OCI-M1 (cell line): ENCODE measurements around the gene PLA2G4E.

Source experiments
- DNase-seq: peaks from one replicate; lab custom pipeline; 2025; lab: John Stamatoyannopoulos, UW

Gene PLA2G4E

DNA sequence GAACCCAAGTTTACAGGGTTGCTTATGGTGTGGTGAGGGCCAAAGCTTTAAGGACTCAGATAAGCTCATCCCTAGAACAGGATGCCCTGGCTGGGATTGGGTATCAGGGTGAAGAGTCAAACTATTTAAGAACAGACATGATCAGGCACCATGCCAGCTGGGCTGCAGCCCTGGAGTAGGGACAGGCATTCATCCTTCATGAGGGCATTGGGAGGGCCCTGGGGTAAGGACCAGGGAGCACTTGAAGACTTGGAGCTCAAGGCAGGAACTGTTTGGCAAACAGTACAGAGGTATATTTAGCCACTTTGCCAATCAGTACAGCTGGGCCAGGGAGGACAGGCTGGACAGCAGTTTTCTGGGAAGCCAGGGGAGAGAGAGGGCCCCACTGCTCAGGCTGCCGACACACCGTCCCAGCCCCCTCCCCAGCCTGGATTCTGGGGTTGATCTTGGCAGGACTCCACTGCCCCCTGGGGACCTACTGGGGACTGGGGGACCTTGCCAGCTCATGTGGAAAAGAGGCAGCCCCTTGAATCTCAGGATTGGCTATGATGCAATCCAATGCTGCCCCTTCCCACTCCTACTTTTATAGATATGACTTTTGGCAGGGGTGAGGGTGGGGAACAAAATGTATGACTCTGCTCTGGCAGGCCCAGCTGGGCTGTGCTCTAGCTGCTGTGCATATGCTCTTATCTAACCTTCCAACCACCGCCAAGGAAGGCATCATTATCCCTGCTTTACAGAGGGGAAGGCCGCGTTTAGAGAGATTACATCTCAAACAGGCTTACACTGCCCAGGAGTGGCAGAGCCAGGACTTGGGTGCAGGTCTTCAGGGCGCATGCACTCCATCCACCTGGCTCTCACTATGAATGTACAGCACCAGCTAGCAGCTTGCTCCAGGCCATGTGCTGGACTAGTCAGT lies 2.3 kb downstream of the PLA2G4E start:
- peak; percentile 24 for DNase-seq

DNA sequence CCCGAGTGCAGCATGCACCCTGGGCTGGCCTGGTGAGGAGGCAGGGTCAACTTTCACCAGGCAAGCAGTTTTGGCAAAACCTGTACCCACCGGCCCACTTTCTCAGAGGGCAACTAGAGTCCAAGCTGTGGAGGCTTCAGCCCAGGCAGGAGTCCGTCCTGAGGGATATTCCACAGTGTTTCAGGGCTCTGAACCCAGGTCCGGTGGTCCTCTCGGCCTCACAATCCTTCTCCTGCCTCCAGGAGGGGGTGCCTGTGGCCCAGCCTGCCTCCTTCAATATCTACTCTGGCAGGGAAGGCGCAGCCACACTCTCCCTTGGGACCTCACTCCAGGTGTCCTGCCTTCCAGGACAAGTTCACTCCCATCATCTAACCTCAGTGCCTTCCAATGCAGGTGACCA lies 3.9 kb downstream of the PLA2G4E start:
- no peak for DNase-seq

DNA sequence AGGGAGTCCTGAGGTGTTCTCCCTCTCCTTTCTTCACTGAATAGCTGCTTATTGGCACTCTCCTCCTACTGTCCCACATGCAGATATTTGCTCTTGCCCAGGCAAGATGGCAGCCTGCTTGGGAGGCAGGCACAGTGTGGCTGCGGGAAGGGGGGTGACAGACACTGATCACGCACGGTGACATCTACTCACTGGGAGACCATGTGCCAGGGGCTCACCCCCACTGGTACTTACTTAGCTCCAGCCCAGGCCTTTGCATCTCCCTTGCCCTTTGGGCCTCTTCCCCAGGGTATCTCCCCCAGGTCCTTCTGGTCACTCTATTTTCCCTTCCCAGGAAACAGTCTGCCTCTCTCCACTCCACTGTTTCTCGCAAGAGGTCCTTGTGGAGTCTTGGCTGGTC lies 6.4 kb downstream of the PLA2G4E start:
- DNase-seq = no peak

DNA sequence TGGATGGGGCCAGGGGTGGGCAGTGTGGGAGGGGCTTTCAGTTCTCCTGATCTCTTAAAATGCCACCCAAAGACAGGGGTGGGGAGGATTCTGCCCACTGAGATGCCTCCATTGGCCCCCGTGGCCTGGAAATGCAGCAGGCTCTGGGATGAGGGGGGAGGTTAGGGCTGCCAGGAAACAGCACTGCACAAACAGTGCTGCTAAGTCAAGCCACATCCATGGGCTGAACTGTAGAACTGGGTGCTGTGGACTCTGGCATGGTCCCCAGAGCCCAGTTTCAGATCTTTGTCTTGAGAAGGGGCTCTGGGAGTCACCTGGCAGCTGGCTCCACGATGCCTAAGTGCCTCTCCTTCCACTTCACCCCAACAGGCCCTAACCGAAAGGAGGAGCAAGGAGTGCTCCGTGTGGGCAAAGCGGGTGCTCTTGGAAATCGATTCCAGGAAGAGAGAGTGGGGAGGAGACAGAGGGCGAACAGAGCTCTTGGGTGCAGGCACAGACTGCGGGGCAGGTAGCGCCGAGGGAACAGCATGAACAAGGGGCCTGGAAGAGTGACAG lies 7.8 kb downstream of the PLA2G4E start:
- DNase-seq = no peak

DNA sequence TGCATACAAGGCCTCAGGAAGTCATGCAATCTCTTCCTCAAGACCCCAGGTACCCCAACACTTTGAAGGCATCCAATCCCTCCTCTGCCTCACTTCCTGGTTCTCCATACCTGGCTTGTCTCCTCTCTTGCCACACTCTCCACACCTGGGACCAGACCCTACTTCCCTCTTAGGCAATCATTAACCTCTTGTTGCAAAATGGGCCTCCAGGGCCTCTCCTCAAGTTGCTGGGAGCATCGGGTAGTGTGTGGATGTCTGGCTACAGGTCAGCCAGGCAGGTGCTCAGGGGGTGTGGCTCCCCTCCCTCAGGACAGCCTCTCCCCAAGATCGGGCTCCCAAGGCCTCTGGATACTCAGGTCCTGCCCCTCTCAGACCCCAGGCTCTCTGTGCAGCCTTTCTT lies 8.6 kb downstream of the PLA2G4E start:
- DNase-seq = no peak

DNA sequence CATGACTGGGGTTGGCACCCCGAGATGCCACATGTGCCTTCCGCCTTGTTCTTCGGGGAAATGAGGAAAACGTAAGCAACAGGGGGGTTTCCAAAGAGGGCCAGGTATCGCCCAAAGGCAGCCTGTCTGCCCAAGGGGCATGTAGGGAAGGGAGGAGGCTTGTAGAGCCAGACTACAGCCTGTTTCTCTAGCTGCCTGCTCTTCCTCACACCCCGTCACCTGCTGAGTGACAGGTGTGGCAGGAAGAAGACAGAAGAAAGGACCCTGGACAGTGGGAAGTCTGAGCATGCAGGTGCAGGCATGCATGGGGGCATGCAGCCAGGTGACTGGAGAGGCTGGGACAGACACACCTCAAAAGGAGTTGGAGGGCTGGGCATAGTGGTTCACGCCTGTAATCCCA lies 9.8 kb downstream of the PLA2G4E start:
- no peak for DNase-seq

DNA sequence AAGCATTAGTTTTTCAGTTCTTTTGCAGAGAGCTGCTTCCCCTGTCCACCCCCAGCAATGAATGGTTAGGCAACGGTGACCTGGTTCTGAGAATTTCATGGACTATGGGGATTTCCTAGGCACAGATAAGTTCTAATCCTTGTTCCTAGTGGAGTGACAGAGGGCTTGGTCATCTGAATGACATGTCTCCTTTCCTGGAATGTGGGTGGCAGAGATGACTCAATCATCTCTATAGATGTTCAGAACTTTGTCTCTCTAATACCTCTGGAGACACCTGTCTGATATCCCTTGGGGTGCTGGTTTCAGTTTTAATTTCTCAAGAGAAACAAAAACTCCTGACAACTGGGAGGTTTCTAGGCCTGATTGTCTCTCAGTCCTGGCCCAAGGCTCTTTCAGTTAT lies 10.4 kb downstream of the PLA2G4E start:
- DNase-seq = peak; percentile 28

DNA sequence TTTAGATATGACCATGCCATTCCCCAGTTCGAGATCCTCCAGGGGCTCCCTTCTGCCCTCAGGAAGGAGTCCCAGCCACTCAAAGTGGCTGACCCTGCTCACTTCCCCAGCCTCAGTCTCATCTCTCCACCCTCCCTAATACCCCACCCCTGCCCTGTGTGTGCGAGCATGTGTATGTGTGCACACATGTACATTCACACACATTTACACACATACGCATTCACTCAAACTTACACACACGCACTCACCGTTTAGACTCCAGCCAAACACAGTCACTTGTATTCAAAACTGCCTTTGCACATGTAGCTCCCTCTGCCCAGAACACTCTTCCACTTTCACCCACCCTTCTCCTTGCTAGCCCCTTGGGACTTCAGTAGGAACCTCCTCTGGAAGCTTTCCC lies 11.4 kb downstream of the PLA2G4E start:
- no peak for DNase-seq

DNA sequence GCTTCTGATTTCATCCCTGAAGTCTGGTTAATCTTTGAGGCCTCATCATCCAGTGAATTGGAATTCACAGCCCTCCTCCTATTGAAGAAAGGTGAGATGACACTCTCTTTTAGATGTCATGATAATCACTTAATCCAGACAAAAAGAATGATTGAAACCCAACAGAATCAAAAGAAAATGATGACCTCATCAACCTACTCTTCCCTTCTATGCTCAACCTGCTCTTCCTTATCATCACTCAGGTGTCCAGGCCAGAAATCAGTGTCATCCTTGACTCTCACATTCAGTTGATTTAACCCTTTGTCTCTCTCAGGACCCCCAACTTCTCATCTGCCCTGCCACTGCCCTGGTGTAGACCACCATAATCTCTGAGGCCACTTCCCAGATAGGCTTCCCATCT lies 11.8 kb downstream of the PLA2G4E start:
- DNase-seq = no peak

DNA sequence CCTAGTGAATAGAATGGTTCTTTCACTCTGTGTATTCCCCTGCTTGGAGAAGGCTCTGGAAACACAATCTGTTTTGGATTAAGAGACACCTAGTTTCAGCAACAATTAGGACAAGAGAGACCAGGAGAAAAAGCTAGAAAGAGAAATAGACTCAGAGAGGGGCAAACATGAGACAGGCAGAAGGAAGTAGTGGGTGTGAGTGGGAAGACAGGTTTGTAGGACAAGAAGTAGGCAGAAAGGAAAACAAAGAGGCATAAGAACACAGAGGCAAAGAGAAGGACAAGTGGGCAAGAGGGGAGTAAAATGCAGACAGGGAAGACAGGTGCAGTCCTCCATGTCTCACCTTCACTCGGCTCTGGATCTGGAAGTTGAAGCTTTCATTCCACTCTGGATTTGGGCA lies 13.5 kb downstream of the PLA2G4E start:
- no peak for DNase-seq

DNA sequence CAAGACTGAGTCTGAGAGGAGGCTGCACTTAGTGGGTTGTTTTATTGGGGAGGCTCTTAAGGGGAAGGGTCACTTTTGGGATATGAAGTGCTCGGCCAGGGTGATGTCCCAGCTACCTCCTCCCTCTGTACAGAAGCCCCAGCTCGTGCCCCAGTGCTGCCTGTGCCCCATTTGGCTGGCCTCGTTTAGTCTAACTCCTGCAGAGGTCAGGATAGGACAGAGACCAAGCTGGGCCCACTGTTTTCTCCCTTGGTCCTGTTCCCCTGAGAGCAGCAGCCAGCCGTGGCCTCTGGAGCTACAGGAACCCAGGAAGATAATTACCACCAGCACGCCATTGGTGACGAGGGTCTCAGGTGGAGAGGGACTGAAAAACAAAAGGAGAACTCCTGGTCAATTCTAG lies 18.5 kb downstream of the PLA2G4E start:
- no peak for DNase-seq

DNA sequence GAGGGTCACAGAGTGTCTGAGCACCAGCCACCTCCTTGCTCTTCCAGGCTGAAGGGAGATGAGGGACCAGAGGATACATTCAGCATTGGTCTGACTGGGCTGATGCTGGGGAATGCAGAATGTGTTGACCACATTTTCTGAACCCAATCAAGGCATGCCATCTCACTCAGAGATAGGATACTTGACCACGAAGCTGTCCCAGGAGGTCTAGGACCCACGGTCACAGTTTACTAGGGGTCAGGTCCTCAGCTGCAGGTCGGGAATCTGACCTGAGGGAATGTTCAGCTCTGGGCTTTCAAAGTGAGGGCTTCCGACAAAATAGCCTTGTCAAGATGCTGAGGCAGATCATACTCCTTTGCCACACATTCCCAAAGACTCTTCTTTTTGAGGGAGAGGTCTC lies 19.6 kb downstream of the PLA2G4E start:
- DNase-seq = no peak

DNA sequence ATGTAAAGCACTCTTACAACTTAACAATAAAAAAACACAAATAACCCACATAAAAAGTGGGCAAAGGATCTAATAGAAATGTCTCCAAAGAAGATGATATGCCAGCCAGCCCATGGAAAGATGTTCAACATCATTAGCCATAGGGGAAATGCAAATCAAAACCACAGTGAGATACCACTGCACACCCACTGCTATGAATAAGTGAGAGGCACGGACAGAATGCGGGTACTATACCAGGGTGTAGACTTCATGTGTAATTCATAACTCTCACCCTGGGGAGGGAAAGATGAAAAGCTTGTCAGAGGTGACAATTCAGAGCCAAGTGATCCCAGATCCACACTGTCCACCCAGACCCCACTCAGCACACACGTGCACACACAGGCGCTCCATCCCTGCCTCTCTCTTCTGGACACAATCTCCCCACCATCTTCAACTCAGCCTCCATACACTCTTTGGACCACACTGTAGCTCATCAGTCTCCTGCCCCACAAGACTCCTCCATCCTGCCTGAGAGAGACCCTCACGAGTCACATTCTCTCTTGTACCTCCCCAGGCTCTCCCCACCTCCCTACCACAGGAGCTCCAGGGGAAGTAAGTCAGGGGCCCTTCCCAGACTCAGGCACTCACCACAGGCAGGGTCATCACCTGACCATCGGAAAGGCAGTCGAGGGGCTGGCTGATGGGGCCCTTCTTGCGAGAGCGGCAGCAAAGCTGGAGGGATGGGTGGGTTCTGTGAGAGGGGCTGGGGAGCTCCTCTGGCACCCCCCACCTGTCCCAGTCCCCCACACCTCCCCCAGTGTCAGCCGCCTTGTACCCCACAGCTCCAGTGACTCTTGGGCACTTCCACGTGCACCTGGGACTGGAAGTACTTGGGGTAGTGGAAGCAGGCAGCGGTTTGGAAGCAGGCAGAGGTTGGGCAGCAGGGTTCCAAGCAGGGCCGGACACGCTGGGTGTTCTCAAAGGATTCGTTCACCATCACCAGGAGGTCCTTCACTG lies 21.3 kb downstream of the PLA2G4E start:
- no peak for DNase-seq

DNA sequence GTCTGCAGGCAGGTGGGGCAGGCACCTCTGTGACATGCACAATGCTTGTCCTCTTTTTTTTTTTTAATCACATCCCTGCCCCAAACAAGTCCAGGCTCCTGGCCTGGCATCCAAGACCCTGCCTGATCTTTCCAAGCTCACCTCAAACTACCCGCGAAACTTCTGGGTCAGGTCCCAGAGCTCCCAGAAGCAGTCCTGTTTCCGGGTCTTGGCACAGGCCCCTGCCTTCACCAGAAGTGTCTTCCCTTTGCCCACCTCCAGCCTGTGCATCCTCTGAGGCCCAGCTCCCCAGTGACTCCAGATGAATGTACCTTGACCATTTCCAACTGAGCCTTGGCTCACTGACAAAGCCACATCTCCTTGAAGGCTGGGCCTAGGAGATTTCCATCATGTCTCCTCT lies 23.0 kb downstream of the PLA2G4E start:
- DNase-seq = no peak

DNA sequence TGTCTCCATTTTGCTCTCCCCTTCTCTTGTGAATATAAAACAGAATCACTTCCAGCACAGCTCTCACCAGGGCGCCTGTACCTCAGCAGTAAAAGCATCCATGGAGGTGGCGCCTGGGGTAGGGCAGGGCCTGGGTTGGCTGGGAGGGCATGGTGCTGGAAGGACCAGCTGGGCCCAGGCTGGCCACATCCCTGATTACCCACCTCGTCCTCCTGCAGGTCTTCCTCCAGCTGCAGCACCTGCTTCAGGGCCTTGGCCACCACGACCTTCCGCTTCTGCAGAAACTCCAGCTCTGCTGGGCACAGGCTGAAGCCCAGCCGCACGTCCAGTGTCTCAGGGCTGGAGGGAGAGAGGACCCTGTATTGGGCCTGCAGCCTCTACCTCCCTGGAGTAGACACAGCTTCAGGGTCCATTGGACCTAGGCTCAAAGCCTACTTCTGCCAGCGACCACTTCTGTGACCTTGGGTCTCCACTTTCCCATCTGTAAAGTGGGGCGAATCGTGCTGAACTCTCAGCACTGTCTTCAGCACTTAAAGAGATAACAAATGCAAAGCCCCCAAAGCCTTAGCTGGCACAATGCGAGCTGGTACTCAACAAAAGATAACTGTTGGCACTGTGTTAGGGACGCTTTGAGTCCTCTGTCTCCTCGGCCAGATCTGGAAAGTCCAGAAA lies 23.8 kb downstream of the PLA2G4E start:
- no peak for DNase-seq

DNA sequence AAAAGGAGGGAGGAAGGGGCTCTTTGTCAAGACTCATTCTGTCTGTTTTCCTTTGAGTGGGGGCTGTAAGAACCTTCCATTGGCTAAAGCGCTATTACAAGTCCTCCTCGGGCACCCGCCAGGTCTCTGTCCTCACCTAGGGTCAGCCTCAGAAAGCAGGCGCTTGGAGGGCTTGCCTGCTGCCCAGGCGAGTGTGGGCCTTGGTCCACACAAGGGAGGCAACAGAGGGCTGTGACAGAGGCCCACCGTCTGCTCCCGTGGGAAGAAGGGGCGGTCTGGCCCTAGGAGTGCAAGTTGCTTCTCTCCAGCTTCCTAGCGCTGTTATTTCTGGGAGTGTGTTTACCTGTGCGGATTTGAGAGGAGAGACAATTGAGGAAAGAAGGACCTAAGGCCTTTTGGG lies 24.5 kb downstream of the PLA2G4E start:
- DNase-seq = no peak

DNA sequence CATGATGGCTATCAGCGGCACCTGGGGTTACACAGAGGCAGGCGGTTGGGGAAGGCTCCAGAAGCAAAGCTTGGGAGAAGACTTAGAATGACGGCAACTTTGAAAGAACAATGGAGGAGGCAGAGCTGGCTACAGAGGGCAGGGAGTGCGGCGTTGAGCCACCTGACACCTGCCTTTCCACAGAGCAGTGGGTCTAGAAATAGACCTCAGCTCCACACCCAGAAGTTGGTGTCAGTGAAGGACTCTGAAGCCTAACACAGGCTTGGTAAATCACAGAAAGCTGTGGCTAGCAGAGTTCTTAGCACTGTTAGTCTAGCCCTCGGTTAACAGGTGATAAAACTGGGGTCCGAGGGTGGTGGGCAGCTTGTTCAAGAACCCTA lies 25.4 kb downstream of the PLA2G4E start:
- DNase-seq = no peak

DNA sequence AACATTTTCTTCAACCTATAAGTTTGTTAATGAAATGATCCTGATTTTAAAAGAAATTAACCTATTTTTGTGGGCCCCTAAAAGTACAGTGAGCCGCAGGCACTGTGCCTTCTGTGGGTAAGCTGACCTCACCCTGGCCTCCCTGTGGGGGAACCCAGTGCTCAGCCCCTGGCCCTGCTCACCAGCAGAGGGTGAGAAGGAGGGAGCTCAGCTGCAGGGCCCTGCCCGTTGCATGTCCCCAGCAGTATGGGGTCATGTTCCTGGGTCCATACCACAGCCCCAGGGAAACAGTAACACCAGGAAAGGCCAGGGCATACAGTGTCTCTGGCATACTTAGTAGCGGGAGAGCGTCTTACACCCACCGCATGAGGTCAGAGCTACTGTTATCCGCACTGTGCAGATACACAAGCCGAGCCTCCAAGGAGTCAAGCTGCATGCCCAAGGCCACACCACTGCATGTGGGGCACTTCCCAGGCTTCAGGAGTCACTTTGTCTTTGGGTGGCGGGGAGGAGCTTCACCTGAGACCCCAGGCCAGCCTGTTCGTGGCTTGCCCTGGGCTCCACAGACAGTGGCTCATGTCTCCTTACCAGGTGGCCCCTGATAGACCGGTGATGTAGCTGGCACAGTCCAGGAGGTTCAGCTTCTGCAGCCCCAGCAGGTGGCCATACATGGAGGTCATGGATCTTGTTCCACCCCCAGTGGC lies 25.9 kb downstream of the PLA2G4E start:
- DNase-seq = no peak

DNA sequence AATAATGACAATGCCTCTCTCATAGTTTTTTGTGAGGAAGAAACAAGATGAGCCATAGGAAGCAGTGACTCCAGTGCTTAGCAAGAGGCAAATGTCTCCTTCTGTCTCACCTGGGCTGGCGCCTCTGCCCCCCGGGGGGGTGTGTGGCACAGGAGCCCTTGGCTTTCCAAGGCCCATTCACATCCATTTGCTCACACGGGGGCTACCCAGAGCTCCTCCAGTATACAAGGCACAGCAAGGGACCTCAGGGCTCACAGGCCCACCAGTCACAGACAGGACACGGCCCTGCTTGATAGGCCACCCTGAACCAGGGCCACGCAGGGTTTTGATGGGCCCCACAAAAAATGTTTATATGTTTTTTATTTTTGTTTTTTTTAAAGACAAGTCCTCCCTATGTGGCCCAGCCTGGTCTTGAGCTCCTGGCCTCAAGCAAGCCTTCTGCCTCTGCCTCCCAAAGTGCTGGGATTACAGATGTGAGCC lies 26.6 kb downstream of the PLA2G4E start:
- DNase-seq = no peak

DNA sequence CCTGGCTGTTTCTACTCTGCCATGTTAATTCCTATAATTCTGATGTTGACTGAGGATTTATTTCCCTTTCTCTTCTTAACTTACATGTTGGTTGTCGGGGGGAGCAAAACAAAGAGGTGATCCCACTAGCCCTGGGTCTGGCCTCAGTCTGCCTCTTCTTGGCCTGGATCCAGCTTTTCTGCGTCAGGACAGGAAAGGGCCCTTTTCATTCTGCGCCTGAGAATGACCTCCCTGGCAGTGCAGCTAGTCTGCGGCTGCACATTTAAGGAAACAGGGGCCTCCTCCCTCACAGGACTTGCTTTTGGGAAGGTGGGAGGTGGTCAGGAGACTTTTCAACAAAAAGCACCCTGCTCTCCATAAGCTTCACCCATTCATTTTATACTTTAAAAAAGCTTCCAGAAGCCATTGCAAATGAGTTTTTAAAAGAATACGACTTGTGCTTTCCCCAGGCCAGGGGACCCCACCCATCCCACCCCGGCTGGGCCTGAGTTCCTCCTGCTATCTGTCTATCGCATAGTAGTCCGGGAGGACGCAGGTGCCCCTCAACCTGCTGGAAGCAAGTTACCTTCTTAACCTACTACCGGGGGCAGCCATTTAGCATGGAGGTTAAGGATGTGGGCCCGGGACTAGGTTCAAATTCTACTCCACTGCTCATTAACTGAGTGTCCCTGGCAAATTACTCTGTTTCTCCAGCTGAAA lies 27.2 kb downstream of the PLA2G4E start:
- no peak for DNase-seq

DNA sequence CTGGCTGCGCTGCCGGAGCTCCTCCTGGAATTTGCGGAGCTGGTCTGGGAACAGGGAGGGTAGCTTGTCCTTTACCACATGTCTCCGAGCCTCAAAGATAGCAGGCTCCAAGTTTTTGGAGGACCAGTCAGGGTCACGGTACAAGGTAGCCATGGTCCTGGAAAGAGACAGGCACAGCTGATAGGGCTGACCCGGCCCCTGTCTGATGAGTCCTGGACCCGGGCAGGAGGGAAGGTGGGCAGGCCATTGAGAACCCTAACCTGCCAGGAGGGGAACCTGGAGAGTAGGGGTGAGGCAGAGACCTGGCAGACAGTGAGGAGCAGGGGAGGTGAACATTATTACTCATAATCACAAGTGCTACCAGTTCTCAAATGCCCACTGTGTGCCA lies 28.0 kb downstream of the PLA2G4E start:
- no peak for DNase-seq
